ENCODE measurements around the gene ABHD2.
A peak's percentile ranks its signal among the peaks of the same experiment; 100 is the strongest.

The ABHD2 gene

DNA sequence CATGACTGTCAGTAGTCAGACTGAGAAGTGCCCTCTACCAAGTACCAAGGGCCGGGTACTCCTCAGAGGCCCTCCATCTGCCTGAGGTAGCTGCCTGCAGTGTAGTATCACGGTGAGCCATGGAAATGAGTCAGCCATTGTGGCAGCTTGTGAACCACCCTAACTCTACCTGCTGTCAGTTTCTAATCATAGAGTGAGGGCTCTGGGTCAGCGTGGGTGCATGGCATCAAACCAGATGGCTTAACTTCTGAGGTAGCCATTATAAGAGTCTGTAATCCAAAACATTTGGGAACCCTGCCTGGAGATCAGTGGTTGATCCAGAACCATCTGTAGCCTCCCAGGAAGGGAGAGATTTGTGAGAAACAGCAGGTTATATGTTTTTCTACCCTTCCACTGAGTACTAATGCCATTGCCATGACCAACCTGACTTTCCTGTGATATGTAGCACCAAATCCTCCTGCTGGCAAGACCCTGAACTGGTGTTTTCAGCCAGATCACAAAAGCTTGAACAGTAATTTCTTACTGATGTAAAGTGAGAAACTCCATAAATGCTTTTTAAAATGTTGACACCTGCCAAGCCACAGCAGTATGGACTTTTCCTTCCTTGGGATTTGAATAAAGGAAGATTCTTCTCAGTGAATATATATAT is 38.9 kb downstream of the ABHD2 start:
- Histone ChIP-seq H3K27ac (peak overlapping the region; percentile 11 to 46), H3K4me3 (no peak overlapping the region)
- no peak for TF ChIP-seq CTCF (IDR thresholded peaks at IDR 0.05)
- DNase-seq (ENCODE audit: low spot score) = no peak

DNA sequence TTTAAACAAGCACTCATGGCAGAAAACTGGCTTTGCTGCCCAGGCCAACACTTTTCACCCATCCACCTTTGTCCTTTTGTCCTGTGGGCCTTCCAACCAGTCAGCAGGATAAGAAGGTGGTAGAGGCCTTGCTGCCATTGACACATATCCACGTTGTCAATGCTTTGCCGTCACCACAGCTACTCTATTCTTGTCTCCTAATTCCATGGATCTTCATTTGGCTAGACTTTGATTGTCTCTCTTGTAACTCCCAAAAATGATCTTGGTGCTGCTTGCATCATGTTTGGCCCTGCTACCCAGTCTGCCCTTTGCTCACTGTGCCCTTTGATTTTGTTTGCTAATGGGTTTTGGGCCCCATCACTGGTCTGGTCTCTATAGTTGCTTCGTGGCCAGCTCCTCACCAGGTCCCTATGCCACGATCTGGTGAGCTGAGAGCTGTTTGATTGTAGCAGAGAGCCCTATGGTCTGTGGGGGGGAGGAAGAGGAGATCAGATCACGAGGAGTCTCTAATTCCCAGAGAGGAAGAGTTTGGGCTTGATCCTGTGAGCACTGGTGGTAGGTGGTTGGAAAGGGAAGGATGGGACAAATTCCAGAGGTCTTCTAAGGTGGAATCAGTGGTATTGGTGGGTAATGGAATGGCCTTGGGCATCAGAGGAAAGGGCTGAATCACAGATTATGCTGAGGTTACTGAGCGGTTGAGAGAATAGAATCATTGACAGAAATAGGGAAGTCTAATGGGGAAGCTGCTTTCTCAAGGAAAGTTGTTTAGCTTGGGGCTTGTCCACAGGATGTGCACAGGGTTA is 40.3 kb downstream of the ABHD2 start:
- TF ChIP-seq CTCF (IDR thresholded peaks at IDR 0.05) = no peak
- Histone ChIP-seq H3K4me3 (no peak overlapping the region), H3K27ac (peak overlapping the region; percentile 39 to 64)
- no peak for DNase-seq (ENCODE audit: low spot score)

GRCh38 chr15:89129123-89129815 is 41.0 kb downstream of the ABHD2 start:
- DNase-seq (ENCODE audit: low spot score) = no peak
- Histone ChIP-seq H3K27ac (peak overlapping the region; percentile 39 to 64), H3K4me3 (no peak overlapping the region)
- peak; percentile 19 for TF ChIP-seq CTCF (IDR thresholded peaks at IDR 0.05)

DNA sequence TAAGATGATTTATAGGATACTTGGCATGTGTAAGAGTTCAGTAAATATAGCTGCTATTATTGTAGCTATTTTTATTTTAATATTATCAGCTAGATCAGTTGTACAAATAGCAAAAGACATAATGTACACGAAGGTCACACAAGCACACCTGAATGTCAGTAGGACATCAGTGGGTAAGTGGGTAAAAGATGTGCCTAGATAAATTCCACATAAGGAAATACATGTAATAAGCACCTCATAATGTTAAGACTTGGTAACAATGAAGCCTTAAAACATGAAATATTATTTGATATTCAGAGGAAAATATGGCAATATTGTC is 41.5 kb downstream of the ABHD2 start:
- no peak for DNase-seq (ENCODE audit: low spot score)
- TF ChIP-seq CTCF (IDR thresholded peaks at IDR 0.05) = no peak
- no peak overlapping the region for H3K4me3 ChIP-seq
- no peak overlapping the region for H3K27ac ChIP-seq

GRCh38 chr15:89130201-89130600 is 41.9 kb downstream of the ABHD2 start:
- DNase-seq (ENCODE audit: low spot score) = no peak

GRCh38 chr15:89131731-89132130 is 43.5 kb downstream of the ABHD2 start:
- DNase-seq (ENCODE audit: low spot score) = no peak
- Histone ChIP-seq H3K27ac (peak overlapping the region in 1 of 2 donors; percentile 22), H3K4me3 (no peak overlapping the region)
- no peak for TF ChIP-seq CTCF (IDR thresholded peaks at IDR 0.05)

More at GRCh38 chr15:89130201-89130600, 41.9 kb downstream of the ABHD2 start:
- TF ChIP-seq CTCF (IDR thresholded peaks at IDR 0.05) = no peak
- Histone ChIP-seq H3K27ac (no peak overlapping the region), H3K4me3 (no peak overlapping the region)

All from coronary artery (tissue), 2 donors.